ENCODE measurements around the gene TBC1D20. TPM values are rescaled to one million over a fixed set of nuclear protein-coding genes. Genes with fewer than 3 reads are reported as not detected.
A peak's percentile ranks its signal among the peaks of the same experiment; 100 is the strongest.

TBC1D20 gene
- total RNA-seq, 2 experiments from 2014 or later, result 36.8 to 38.0 TPM

DNA sequence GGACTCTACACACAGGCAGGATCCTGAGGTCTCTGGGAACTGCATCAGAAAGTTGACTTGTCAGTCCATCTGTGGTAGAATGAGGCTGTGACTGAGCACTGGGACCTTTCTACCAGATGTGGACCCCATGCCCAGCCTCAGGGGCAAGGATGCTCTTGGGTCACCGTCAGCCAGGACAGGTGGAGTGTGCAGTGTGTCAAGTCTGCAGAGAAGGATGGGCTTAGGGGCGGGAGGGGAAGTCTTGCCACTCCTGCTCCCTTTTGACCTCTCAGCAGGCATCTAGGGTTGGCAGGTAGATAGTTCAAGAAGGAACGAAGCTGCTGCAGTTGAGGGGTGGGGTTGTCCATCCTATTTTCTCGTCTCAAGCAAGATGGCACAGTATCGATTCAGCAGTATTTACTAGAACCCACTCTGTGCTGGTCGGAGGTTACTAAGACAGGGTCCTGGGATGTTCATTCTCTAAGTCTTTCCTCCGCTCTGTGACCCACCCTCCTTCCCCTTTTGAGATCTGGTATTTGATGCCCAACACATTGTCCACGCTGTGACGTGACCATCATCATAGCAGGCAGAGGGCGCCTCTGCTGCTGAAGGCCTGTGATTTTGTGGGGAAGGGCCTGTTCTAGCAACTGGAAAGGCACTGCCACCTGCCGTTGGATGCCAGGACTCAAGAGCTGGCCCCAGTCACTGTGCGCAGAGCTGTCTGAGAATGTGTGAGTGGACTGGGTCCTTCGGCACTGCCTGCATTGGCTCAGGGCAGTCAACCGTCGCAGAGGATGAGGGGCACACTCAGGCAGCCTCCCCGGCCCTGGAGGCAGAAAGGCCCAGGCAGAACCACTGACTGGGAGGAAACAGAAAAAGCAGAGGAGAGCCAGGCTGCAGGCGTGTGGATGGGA lies 31.1 kb downstream of the TBC1D20 start:
- Mint-ChIP-seq H3K27me3 (no peaks in the 10 kb centered on the region), H3K4me1 (peaks cover 36% of the 10 kb centered on the region), H3K27ac (peak overlapping the region; percentile 76), H3K36me3 (peaks cover 45% of the 10 kb centered on the region), H3K4me3 (no peak overlapping the region), H3K9me3 (no peaks in the 10 kb centered on the region)
- DNase-seq, result no peak
- POLR2A ChIA-PET, result interaction anchor here (0.6 to 0.8 kb wide), 4 partner anchors 51 to 111 kb away, joined by 3 to 4 read pairs (median 3); partner anchors contain the start of gene TRIB3
- ATAC-seq (ENCODE audit: low read depth), result peak; percentile 12

DNA sequence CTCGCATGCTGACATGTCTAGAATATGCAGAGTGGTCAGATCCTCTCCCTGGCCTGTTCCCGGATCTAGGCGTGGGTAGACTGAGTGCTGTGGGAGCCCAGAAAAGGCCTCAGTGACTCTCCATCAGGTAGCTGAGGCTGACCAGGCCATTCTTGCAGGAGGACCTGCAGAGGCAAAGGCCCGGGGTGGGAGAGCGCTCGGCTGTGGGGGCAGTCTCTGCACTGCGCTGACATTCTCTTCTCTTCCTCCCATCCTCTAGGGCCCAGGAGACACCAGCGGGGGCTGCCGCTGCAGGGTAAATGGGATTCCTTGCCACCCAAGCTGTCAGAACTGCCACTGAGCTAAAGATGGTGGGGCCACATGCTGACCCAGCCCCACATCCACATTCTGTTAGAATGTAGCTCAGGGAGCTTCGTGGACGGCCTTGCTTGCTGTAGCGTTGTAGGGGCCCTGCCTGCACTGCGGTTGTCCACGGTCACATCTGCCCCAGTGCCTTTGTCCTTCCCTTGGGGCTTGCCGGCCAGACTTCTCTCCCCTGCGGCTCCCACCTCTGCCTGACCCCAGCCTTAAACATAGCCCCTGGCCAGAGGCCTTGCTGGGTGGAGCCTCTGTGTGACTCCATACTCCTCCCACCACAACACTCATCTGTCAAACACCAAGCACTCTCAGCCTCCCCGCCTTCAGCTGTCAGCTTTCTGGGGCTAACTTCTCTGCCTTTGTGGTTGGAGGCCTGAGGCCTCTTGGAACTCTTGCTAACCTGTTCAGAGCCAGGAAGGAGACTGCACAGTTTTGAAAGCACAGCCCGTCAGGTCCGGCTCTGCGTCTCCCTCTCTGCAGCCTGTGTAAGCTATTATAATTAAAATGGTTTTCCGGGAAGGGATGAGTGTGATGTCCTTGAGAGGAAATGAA lies 32.0 kb downstream of the TBC1D20 start:
- Mint-ChIP-seq H3K9me3 (no peaks in the 10 kb centered on the region), H3K36me3 (peaks cover 37% of the 10 kb centered on the region), H3K4me3 (no peak overlapping the region), H3K27ac (peak overlapping the region; percentile 56), H3K4me1 (peaks cover 38% of the 10 kb centered on the region), H3K27me3 (no peaks in the 10 kb centered on the region)
- no peak for DNase-seq
- POLR2A ChIA-PET, result interaction anchor here (0.6 to 1.3 kb wide), 3 partner anchors 21 to 112 kb away, joined by 3 to 5 read pairs (median 4); no protein-coding TSS in a partner anchor
- ATAC-seq (ENCODE audit: low read depth), result no peak

DNA sequence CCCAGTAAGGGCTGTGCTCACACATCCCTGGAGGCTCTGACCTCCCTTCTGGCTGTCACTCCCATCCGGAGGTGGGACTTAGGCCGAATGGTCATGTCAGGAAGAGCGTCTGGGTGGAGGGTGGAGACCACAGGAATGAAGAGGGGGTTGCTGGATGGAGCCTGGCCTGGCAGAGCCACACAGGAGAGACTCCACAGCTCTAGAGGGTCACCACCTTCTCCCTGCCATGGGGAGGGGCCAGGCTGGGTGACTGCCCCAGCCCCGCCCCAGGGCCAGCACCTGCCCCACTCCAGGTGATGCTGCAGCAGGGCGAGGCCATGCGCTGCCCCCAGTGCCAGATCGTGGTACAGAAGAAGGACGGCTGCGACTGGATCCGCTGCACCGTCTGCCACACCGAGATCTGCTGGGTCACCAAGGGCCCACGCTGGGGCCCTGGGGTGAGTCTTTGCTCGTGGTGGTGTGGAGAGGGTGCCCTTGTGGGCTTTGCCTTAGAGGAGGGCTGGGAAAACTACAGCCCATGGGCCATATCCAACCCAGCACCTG lies 33.6 kb downstream of the TBC1D20 start:
- POLR2A ChIA-PET, result interaction anchor here (0.7 kb wide), 1 partner anchor 104 kb away, joined by 6 read pairs; no protein-coding TSS in a partner anchor
- H3K27me3 Mint-ChIP-seq, result no peaks in the 10 kb centered on the region
- DNase-seq (no peak), ATAC-seq (ENCODE audit: low read depth) (no peak)
- peaks cover 40% of the 10 kb centered on the region for H3K4me1 Mint-ChIP-seq
- H3K27ac Mint-ChIP-seq, result peak overlapping the region; percentile 54
- no peak overlapping the region for H3K4me3 Mint-ChIP-seq
- no peaks in the 10 kb centered on the region for H3K9me3 Mint-ChIP-seq
- H3K36me3 Mint-ChIP-seq, result peaks cover 39% of the 10 kb centered on the region

DNA sequence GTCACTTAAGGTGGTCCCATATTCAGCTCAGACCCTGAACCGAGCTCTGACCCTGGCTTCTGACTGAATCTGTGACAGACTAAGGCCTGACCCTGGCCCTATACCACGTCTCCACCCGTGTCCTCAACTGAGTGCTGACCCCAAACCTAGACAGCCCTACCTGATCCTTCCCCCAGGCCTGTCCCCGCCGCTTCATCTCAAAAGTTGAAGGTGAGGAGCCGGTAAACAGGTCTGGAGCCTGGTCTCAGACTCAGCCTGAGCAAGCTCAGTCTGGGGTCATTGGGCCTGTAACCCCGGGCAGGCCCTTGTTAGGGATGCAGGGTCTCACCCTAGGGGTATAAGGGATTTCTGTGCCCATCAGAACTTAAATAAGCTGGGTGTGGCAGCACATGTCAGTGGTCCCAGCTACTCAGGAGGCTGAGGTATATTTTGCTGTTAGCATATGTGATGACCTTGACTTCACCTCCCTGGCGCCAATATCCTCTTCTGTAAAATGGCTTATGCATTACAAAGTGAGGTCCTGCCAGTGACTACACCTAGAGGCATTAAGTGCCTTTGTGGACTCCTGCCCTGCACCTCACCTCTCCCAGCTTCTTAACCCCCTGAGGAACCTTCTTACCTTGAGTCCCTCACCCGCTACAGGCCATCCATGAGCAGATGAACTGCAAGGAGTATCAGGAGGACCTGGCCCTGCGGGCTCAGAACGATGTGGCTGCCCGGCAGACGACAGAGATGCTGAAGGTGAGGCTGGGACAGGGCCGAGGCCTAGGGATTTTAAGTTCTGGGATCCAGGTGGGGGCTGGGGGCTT lies 34.3 kb downstream of the TBC1D20 start:
- Mint-ChIP-seq H3K4me3 (no peak overlapping the region), H3K9me3 (no peaks in the 10 kb centered on the region), H3K36me3 (peaks cover 36% of the 10 kb centered on the region), H3K27ac (peak overlapping the region; percentile 54), H3K27me3 (no peaks in the 10 kb centered on the region), H3K4me1 (peaks cover 33% of the 10 kb centered on the region)
- ATAC-seq (ENCODE audit: low read depth), result no peak
- no peak for DNase-seq
- POLR2A ChIA-PET, result no interaction called here

DNA sequence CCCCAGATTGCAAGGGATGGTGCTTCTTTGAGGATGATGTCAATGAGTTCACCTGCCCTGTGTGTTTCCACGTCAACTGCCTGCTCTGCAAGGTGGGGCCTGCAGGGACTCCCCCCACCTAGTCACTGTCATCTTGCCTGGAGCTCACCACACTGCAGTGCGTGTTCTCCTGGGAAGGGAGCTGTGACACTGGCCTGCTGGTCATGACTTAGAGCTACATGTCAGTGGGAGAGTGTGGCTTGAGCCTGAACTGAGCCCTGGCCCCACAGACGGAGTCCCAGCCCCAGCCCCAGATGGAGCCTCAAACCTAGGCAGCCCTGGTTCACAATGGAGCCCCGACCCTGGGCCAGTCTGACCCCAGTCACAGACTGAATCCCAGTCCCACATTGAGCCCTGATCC lies 34.9 kb downstream of the TBC1D20 start:
- DNase-seq, result no peak
- POLR2A ChIA-PET, result no interaction called here
- Mint-ChIP-seq H3K27me3 (no peaks in the 10 kb centered on the region), H3K4me1 (peaks cover 30% of the 10 kb centered on the region), H3K27ac (no peak overlapping the region), H3K36me3 (peaks cover 38% of the 10 kb centered on the region), H3K4me3 (no peak overlapping the region), H3K9me3 (no peaks in the 10 kb centered on the region)
- no peak for ATAC-seq (ENCODE audit: low read depth)

DNA sequence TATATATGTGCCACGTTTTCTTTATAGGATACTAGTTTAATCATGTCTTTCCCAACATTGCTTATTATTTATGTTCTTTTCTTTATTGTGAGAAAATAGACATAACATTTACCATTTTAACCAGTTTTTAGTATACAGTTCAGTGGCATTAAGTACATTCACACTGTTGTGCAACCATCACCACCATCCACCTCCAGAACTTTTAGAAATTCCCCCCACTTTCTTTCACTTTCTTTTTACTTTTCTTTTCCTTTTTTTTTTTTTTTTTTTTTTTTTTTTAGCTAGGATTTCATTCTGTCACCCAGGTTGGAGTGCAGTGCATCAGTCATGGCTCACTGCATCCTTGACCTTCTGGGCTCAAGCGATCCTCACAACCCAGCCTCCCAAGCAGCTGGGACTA lies 35.8 kb downstream of the TBC1D20 start:
- Mint-ChIP-seq H3K27ac (no peak overlapping the region), H3K4me3 (no peak overlapping the region), H3K27me3 (no peaks in the 10 kb centered on the region)

DNA sequence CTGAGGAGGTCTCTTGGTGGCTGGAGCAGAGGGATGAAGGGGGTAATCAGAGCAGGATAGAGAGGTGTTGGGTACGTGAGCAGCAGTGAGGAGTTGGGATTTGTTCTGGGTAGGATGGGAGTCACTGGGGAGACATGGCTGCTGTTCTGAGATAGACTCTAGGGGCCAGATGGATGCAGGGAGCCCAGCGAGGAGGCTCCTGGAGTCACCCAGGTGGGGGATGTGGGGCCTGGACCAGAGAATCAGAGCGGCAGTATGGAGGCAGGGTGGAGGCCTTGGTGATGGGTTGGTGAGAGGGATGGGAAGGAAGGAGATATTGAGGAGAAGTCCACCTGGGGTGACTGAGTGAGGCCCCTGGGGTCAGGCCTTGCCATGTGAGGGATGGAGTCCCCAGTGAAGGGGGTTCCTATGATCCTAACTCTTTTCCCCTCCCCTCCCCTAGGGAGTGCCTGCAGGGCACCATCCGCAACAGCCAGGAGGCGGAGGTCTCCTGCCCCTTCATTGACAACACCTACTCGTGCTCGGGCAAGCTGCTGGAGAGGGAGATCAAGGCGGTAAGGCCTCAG lies 40.6 kb downstream of the TBC1D20 start:
- Mint-ChIP-seq H3K27me3 (no peaks in the 10 kb centered on the region), H3K4me1 (peaks cover 29% of the 10 kb centered on the region), H3K27ac (peak overlapping the region; percentile 70), H3K4me3 (no peak overlapping the region), H3K9me3 (no peaks in the 10 kb centered on the region), H3K36me3 (peaks cover 37% of the 10 kb centered on the region)
- DNase-seq (no peak), ATAC-seq (ENCODE audit: low read depth) (no peak)
- POLR2A ChIA-PET, result interaction anchor here (1.3 kb wide), 1 partner anchor 8 kb away, joined by 4 read pairs; no protein-coding TSS in a partner anchor

More for the DNA sequence above, 35.8 kb downstream of the TBC1D20 start:
- peaks cover 31% of the 10 kb centered on the region for H3K4me1 Mint-ChIP-seq
- ATAC-seq (ENCODE audit: low read depth), result no peak
- H3K36me3 Mint-ChIP-seq, result peaks cover 44% of the 10 kb centered on the region
- POLR2A ChIA-PET, result interaction anchor here (0.6 kb wide), 2 partner anchors 20 to 55 kb away, joined by 3 to 4 read pairs; no protein-coding TSS in a partner anchor
- H3K9me3 Mint-ChIP-seq, result no peaks in the 10 kb centered on the region
- no peak for DNase-seq

DNA sequence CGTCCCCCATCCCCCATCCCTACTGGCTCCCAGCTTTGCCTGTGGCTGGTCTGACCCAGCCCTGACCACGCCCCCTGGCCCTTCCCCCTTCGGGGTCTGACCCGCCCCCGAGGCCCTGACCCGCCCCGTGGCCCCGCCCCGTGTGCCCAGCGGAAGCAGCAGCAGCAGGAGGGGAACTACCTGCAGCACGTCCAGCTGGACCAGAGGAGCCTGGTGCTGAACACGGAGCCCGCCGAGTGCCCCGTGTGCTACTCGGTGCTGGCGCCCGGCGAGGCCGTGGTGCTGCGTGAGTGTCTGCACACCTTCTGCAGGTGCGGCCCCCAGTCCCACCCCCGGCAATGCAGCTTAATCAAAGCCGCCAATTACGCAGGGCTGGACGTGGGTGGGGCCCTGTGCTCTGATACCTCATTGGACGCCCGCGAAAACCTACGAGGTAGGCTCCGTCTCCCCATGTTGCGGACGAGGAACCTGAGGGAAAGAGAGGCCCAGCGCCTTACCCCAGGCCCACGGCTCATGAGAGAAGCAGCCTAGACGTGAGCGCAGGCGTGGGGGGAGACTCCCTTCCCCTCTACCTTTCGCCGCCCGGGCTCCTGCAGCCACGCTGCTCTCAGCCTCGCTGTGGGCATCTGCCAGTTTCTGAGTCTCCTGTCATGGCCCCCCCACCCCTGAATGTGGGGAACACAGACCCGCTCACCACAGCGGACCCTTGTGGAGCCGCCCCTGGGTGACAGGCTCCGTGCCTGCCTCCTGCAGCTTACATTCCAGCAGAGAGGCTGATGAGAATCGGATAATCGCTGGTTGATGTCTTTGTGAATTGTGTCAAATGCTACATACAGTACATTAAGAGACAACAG lies 41.4 kb downstream of the TBC1D20 start:
- no peak for ATAC-seq (ENCODE audit: low read depth)
- Mint-ChIP-seq H3K9me3 (no peaks in the 10 kb centered on the region), H3K36me3 (peaks cover 40% of the 10 kb centered on the region), H3K4me1 (peaks cover 25% of the 10 kb centered on the region), H3K27me3 (no peaks in the 10 kb centered on the region), H3K4me3 (no peak overlapping the region), H3K27ac (no peak overlapping the region)
- no peak for DNase-seq
- POLR2A ChIA-PET, result interaction anchor here (0.9 kb wide), 1 partner anchor 56 kb away, joined by 7 read pairs; no protein-coding TSS in a partner anchor

DNA sequence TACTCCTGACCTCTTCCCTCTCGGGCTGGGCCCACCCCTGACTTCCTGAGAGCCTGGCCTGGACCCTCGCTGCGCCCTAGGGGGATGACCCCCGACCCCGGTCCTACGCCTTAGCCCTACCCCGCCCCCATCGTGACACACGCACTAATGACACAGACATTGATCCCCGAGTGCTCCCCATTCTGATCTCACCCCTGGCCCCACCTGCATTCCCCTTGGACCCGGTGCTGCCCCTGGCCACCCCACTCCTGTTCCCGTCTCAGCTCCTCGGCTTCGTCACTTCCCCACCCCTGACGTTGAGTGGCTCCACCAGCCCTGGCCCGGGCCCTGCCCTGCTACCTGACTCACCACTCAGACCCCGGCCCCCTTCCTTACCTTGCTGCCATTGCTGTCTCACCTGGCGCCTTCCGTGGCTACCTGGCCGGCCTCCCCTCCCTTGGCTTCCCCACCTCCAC lies 42.1 kb downstream of the TBC1D20 start:
- peaks cover 28% of the 10 kb centered on the region for H3K4me1 Mint-ChIP-seq
- no peak for DNase-seq
- POLR2A ChIA-PET, result interaction anchor here (0.9 kb wide), 1 partner anchor 55 kb away, joined by 7 read pairs; no protein-coding TSS in a partner anchor
- H3K27me3 Mint-ChIP-seq, result no peaks in the 10 kb centered on the region
- no peaks in the 10 kb centered on the region for H3K9me3 Mint-ChIP-seq
- H3K4me3 Mint-ChIP-seq, result no peak overlapping the region
- no peak overlapping the region for H3K27ac Mint-ChIP-seq
- H3K36me3 Mint-ChIP-seq, result peaks cover 41% of the 10 kb centered on the region
- ATAC-seq (ENCODE audit: low read depth), result peak; percentile 53

DNA sequence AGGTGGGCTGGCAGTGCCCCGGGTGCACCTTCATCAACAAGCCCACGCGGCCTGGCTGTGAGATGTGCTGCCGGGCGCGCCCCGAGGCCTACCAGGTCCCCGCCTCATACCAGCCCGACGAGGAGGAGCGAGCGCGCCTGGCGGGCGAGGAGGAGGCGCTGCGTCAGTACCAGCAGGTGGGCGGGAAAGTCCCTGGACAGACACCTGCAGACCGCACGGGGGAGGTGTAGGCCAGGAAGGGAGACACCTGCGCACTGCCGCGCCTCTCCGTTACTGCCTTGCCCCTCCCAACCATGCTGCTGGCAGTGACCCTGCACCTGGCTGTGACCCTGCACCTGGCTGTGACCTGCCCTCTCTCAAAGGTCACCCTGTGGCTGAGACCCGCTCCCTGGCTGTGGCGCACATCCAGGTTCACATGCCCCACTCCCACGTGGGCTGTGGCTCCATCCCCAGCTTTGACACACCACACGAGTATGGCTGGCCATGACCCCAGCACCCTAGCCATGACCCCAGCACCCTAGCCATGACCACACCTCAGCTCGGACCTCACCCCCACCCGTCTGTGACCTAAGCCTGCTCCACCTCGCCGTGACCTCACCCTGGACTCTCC lies 42.7 kb downstream of the TBC1D20 start:
- Mint-ChIP-seq H3K27ac (no peak overlapping the region), H3K36me3 (peaks cover 39% of the 10 kb centered on the region), H3K9me3 (no peaks in the 10 kb centered on the region), H3K4me1 (peaks cover 23% of the 10 kb centered on the region), H3K4me3 (no peak overlapping the region), H3K27me3 (no peaks in the 10 kb centered on the region)
- peak; percentile 15 for ATAC-seq (ENCODE audit: low read depth)
- DNase-seq, result no peak
- POLR2A ChIA-PET, result interaction anchor here (0.9 kb wide), 1 partner anchor 54 kb away, joined by 7 read pairs; no protein-coding TSS in a partner anchor

DNA sequence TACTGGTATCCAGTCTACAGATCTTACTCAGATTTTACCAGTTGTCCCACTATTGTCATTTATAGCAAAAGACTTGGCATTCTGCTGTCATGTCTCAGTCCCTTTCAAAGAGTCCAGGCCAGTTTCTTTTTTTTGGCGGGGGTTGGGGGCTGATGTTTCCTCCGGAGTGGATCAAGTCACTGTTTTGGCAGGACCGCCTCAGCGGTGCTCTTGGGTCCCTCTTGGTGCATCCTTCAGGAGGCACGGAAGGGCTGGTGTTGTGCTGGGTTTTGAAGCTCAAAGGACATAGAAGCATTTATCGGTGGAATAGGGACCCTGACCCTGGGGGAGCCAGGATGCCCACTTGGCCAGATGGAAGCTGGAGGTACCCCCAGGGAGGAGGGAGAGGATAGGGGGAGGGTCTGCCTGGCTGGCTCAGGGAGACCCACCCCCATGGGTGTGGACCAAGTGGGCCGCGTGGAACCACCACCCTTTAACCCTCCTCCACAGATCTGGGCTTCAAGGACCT lies 43.4 kb downstream of the TBC1D20 start:
- POLR2A ChIA-PET, result no interaction called here
- Mint-ChIP-seq H3K27me3 (no peaks in the 10 kb centered on the region), H3K9me3 (no peaks in the 10 kb centered on the region), H3K27ac (no peak overlapping the region), H3K36me3 (peaks cover 32% of the 10 kb centered on the region), H3K4me1 (peaks cover 18% of the 10 kb centered on the region), H3K4me3 (no peak overlapping the region)
- DNase-seq, result no peak
- no peak for ATAC-seq (ENCODE audit: low read depth)

Data from activated naive CD8-positive, alpha-beta T cell treated with anti-CD3 and anti-CD28 coated beads, Interleukin-2, amount 10 ng/mL, durations not matched to agents 7 days and 5 days (primary cell).